Keratinocyte (primary cell): ENCODE measurements around the gene IGFBP4.

Experiments
- CTCF ChIP-seq, 3 experiments: IDR thresholded peaks in 1 of 3; conservative IDR thresholded peaks in 1 of 3; optimal IDR thresholded peaks in 1 of 3; 2 replicates in 2 of 3; 3 replicates in 1 of 3; pipeline versions ENCODE3 to v1.5.1; 2011; ENCODE audit warnings: low read length in 3 of 3, mild to moderate bottlenecking in 3 of 3, moderate library complexity in 2 of 3, control low read depth in 1 of 3, inconsistent platforms in 1 of 3; ENCODE audit not compliant: insufficient read depth in 2 of 3; ENCODE audit errors: extremely low read depth in 1 of 3
- EZH2 ChIP-seq: IDR thresholded peaks from one replicate; pipeline ENCODE4 v1.6.1; 2012; ENCODE audit warnings: inconsistent platforms, mild to moderate bottlenecking, low read length, moderate library complexity

- TF ChIP-seq CTCF (optimal IDR thresholded peaks at IDR 0.05 in 1 of 3, IDR thresholded peaks at IDR 0.05 in 1 of 3, conservative IDR thresholded peaks at IDR 0.05 in 1 of 3; ENCODE audit: extremely low read depth in 1 of 3, insufficient read depth in 2 of 3, low read length in 3 of 3): peak; percentile 67 to 79 (median 78)
- no peak for TF ChIP-seq EZH2
These were observed 9.5 kb upstream of the IGFBP4 start for GRCh38 chr17:40433551-40434415.
